Panc1 (cell line): ENCODE data around the gene ATXN7L1.

Experiments
- CTCF ChIP-seq: fragments of 450-650 bp; IDR thresholded peaks from 2 replicates; pipeline ENCODE4 v1.5.1; 2017; ENCODE audit warnings: mild to moderate bottlenecking
- TCF7L2 ChIP-seq: IDR thresholded peaks from 2 replicates; pipeline ENCODE4 v1.6.1; 2011; ENCODE audit warnings: mild to moderate bottlenecking, low read depth, low read length, inconsistent platforms
- TF ChIP-seq, protein P1 (sequence below), 2 experiments: IDR thresholded peaks; 2 replicates each; pipeline ENCODE4 v1.6.1; 2011 to 2012; ENCODE audit warnings: low read depth in 2 of 2, control low read depth in 1 of 2, low read length in 1 of 2, mild to moderate bottlenecking in 1 of 2, moderate library complexity in 1 of 2; ENCODE audit not compliant: insufficient read depth in 1 of 2

DNA sequence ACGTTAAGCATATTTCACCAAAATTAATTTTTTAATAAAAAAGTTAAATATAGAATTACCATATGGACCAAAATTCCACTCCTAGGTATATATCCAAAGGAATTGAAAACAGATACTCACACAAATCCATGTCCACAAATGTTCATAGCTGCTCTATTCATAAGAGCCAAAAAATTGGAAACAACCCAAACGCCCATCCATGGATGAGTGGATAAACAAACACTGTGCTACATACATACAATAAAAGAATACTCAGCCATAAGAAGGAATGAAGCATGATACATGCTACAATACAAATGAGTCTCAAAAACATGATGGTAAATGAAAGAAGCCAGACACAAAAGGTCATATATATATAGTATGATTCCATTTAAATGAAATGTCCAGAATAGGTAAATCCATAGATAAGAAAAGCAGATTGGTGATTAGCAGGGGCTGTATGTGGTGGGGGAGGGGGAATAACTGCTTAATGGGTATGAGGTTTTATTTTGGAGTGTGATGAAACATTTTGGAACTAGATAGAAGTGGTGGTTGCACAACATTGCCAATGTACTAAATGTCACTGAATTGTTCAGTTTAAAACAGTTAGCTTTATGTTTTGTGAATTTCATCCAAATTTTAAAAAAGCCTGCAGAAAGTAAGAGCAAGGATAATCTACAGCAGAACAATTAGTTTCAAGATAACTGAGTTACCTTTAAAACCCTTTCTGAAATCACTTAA is 193.9 kb downstream of the ATXN7L1 start:
- TF ChIP-seq CTCF: no peak
- TF ChIP-seq, protein P1, sequence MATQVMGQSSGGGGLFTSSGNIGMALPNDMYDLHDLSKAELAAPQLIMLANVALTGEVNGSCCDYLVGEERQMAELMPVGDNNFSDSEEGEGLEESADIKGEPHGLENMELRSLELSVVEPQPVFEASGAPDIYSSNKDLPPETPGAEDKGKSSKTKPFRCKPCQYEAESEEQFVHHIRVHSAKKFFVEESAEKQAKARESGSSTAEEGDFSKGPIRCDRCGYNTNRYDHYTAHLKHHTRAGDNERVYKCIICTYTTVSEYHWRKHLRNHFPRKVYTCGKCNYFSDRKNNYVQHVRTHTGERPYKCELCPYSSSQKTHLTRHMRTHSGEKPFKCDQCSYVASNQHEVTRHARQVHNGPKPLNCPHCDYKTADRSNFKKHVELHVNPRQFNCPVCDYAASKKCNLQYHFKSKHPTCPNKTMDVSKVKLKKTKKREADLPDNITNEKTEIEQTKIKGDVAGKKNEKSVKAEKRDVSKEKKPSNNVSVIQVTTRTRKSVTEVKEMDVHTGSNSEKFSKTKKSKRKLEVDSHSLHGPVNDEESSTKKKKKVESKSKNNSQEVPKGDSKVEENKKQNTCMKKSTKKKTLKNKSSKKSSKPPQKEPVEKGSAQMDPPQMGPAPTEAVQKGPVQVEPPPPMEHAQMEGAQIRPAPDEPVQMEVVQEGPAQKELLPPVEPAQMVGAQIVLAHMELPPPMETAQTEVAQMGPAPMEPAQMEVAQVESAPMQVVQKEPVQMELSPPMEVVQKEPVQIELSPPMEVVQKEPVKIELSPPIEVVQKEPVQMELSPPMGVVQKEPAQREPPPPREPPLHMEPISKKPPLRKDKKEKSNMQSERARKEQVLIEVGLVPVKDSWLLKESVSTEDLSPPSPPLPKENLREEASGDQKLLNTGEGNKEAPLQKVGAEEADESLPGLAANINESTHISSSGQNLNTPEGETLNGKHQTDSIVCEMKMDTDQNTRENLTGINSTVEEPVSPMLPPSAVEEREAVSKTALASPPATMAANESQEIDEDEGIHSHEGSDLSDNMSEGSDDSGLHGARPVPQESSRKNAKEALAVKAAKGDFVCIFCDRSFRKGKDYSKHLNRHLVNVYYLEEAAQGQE (IDR thresholded peaks at IDR 0.05; ENCODE audit: insufficient read depth in 1 of 2, low read depth in 2 of 2, low read length in 1 of 2): no peak
- TF ChIP-seq TCF7L2: no peak
